Muscle layer of colon (tissue), 2 donors: Measurements from ENCODE around the gene POU6F1.
A peak's percentile ranks its signal among the peaks of the same experiment; 100 is the strongest.
"Not testable (repeated sequence)": the region's sequence is repeated elsewhere in the genome, so short reads cannot be mapped to it uniquely, and the experiment has no call there.

Source experiments
- H3K27ac ChIP-seq: one replicate; pipeline ENCODE4 v1.7.0; 2013; ENCODE audit warnings: low read depth, mild to moderate bottlenecking, low read length, moderate library complexity
- H3K27me3 ChIP-seq, 2 donors: one replicate each; pipeline ENCODE4 v1.7.0; 2013; ENCODE audit warnings: low read length in 2 of 2, mild to moderate bottlenecking in 2 of 2; ENCODE audit not compliant: insufficient read depth in 2 of 2, control insufficient read depth in 1 of 2
- H3K36me3 ChIP-seq: one replicate; pipeline ENCODE4 v1.7.0; 2013; ENCODE audit warnings: mild to moderate bottlenecking, low read length; ENCODE audit not compliant: insufficient read depth
- H3K4me1 ChIP-seq: one replicate; pipeline ENCODE4 v1.7.0; 2013; ENCODE audit warnings: mild to moderate bottlenecking, low read length; ENCODE audit not compliant: insufficient read depth
- H3K4me3 ChIP-seq, 2 donors: one replicate each; pipeline ENCODE4 v1.7.0; 2013; ENCODE audit warnings: low read length in 2 of 2, low read depth in 1 of 2, mild to moderate bottlenecking in 1 of 2, moderate library complexity in 1 of 2
- H3K9ac ChIP-seq: one replicate; pipeline ENCODE4 v1.7.0; 2013; ENCODE audit warnings: low read length
- H3K9me3 ChIP-seq: one replicate; pipeline ENCODE4 v1.7.0; 2013; ENCODE audit warnings: mild to moderate bottlenecking, low read length
- donor health status: abdominal sarcoma.
- donor health status: Adenocarcinoma of cecum.

Gene POU6F1, protein sequence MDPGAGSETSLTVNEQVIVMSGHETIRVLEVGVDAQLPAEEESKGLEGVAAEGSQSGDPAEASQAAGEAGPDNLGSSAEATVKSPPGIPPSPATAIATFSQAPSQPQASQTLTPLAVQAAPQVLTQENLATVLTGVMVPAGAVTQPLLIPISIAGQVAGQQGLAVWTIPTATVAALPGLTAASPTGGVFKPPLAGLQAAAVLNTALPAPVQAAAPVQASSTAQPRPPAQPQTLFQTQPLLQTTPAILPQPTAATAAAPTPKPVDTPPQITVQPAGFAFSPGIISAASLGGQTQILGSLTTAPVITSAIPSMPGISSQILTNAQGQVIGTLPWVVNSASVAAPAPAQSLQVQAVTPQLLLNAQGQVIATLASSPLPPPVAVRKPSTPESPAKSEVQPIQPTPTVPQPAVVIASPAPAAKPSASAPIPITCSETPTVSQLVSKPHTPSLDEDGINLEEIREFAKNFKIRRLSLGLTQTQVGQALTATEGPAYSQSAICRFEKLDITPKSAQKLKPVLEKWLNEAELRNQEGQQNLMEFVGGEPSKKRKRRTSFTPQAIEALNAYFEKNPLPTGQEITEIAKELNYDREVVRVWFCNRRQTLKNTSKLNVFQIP

DNA sequence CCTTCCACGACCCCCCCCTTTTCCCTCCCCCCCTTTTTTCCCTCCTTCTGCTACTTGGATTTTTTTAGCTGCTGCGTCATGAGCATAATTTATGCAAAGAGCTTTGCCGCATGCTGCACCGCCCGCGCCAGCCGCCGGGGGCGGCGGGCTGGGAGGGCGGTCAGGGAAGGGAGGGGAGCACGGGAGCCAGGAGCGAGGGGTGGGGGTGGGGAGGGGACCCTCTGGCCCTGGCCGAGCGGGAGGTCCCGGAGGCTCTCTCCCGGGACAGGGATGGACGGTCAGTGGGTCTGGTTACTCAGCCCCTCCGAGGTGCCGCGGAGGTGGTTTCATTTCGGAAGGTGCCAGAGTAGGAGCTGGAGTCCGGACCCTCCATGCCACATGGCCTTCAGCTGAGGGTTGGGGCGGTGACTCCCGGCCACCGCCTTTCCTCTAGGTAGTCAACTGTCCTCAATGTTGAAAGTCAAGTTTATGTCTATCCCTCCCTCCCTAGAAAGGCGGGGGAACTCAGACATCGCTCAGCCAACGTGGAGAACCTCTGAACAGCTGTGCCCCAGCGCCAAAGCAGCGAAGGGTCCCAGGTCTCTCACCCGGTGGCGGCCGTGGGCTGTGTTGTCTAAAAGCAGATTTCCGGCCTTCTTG, at the start of gene POU6F1:
Gene POU6F1, minus strand, starts transcription at position 95 of the 639 bp plus-strand sequence. CDS start 11,226 bp downstream, outside the sequence.
- Histone ChIP-seq H3K9me3 (no peaks in the 10 kb centered on the region), H3K36me3 (no peaks in the 10 kb centered on the region), H3K9ac (peak within 1 kb of the TSS; percentile 59), H3K27ac (peak within 1 kb of the TSS; percentile 90), H3K4me1 (peaks cover 17% of the 10 kb centered on the region), H3K27me3 (no peaks in the 10 kb centered on the region), H3K4me3 (peak within 1 kb of the TSS; percentile 79 to 99)

DNA sequence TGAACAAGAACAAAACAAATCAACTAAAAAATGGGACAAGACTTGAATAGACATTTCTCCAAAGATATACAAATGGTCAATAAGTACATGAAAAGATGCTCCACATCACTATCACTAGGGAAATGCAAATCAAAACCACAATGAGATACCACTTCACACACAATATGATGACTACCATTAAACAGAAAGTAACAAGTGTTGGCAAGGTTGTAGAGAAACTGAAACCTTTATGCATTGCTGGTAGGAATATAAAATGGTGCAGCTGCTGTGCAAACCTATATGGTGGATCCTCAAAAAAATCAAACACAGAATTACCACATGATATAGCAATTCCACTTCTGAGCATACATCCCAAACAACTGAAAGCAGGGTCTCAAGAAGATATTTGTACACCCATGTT, 47.2 kb upstream of the POU6F1 start:
- H3K27ac ChIP-seq: no peak overlapping the region
- H3K4me3 ChIP-seq: no peak overlapping the region
- H3K36me3 ChIP-seq: no peaks in the 10 kb centered on the region

GRCh38 chr12:51264297-51264696, 46.4 kb upstream of the POU6F1 start:
- no peak overlapping the region for H3K9ac ChIP-seq
- H3K27me3 ChIP-seq: no peaks in the 10 kb centered on the region
- no peaks in the 10 kb centered on the region for H3K9me3 ChIP-seq
- H3K4me3 ChIP-seq: no peak overlapping the region
- H3K36me3 ChIP-seq: no peaks in the 10 kb centered on the region
- H3K4me1 ChIP-seq: no peaks in the 10 kb centered on the region
- H3K27ac ChIP-seq: no peak overlapping the region

More for the DNA sequence above, 47.2 kb upstream of the POU6F1 start:
- Histone ChIP-seq H3K9me3 (no peaks in the 10 kb centered on the region), H3K9ac (no peak overlapping the region), H3K27me3 (no peaks in the 10 kb centered on the region), H3K4me1 (no peaks in the 10 kb centered on the region)

GRCh38 chr12:51263341-51263740, 45.5 kb upstream of the POU6F1 start:
- Histone ChIP-seq H3K27me3 (no peaks in the 10 kb centered on the region), H3K27ac (no peak overlapping the region), H3K4me1 (no peaks in the 10 kb centered on the region), H3K9me3 (no peaks in the 10 kb centered on the region), H3K36me3 (no peaks in the 10 kb centered on the region), H3K9ac (no peak overlapping the region), H3K4me3 (no peak overlapping the region)

DNA sequence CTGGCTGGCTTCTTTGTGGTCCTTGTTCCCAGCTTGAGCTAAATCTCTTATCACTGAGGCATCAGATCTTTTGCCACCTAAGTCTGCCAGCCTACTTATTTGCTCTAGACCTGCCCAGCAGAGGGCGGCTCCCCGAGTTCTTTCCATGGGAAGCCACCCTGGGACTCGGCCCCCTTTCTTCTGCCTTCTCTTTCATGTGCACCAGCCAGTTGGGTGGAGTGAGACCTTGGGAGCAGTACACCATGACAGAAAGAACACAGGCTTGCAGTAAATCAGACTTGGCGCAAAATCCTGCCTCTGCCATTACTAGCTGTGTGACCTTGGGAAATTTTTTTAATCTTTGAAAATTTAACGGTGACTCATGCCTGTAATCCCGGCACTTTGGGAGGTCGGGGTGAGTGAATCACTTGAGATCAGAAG, 44.9 kb upstream of the POU6F1 start:
- H3K9me3 ChIP-seq: no peaks in the 10 kb centered on the region
- H3K4me1 ChIP-seq: no peaks in the 10 kb centered on the region
- no peak overlapping the region for H3K4me3 ChIP-seq
- H3K36me3 ChIP-seq: no peaks in the 10 kb centered on the region
- no peak overlapping the region for H3K27ac ChIP-seq
- no peak overlapping the region for H3K9ac ChIP-seq
- H3K27me3 ChIP-seq: no peaks in the 10 kb centered on the region

DNA sequence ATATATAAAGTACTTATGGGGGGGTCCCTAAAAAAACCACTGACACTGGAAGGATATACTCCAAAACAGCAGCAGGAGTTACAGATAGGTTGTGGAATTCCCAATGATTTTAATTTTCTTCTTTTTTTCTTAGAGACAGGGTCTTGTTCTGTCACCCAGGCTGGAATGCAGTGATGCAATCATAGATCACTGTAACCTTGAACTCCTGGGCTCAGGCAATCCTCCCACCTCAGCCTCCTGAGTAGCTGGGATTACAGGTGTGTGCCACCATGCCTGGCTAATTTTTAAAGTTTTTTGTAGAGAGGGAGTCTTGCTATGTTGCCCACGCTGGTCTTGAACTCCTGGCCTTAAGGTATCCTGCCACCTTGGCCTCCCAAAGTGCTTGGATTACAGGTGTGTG, 41.7 kb upstream of the POU6F1 start:
- not testable (repeated sequence) for H3K9me3 ChIP-seq, H3K36me3 ChIP-seq, H3K4me1 ChIP-seq, H3K27me3 ChIP-seq, H3K4me3 ChIP-seq, H3K27ac ChIP-seq, H3K9ac ChIP-seq

DNA sequence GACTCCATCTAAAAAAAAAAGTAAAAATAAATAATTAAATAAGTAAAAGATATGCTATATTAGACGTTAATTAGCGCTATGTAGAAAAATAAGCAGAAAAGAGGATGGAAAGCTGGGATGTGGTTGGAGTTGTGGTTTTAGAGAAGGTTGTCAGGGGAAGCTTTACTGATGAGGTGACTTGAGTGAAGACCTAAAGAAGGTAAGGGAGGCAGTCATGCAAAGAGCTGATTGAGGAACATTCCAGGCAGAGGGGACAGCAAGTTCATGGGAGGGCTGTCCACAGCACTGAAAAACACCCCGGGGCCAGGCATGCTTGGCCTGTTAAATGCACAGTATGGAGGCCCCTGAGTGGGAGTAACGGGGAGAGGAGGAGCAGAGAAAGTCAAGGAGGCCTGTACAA, 36.7 kb upstream of the POU6F1 start:
- H3K9ac ChIP-seq: no peak overlapping the region
- H3K36me3 ChIP-seq: no peaks in the 10 kb centered on the region

DNA sequence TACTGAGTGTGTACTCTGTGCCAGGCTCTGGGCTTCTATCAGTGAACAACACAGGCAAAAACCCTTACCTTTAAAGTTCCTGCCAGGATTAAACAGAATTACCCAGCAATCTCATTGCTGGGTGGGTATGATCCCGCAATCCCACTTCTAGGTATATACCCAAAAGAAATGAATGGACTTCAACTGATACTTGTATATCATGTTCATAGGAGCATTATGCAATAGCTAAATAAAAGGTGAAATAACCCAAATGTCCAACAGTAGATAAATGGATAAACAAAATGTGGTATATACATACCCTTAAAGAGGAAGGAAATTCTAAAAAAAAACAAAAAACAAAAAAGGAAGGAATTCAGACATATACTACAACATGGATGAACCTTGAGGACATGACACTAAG, 35.4 kb upstream of the POU6F1 start:
- H3K9ac ChIP-seq: no peak overlapping the region
- H3K4me1 ChIP-seq: no peaks in the 10 kb centered on the region
- H3K9me3 ChIP-seq: no peaks in the 10 kb centered on the region
- H3K27me3 ChIP-seq: no peaks in the 10 kb centered on the region
- H3K36me3 ChIP-seq: no peaks in the 10 kb centered on the region
- no peak overlapping the region for H3K27ac ChIP-seq
- no peak overlapping the region for H3K4me3 ChIP-seq

More for the DNA sequence above, 36.7 kb upstream of the POU6F1 start:
- no peaks in the 10 kb centered on the region for H3K4me1 ChIP-seq
- H3K4me3 ChIP-seq: no peak overlapping the region
- no peaks in the 10 kb centered on the region for H3K9me3 ChIP-seq
- H3K27me3 ChIP-seq: no peaks in the 10 kb centered on the region
- no peak overlapping the region for H3K27ac ChIP-seq

DNA sequence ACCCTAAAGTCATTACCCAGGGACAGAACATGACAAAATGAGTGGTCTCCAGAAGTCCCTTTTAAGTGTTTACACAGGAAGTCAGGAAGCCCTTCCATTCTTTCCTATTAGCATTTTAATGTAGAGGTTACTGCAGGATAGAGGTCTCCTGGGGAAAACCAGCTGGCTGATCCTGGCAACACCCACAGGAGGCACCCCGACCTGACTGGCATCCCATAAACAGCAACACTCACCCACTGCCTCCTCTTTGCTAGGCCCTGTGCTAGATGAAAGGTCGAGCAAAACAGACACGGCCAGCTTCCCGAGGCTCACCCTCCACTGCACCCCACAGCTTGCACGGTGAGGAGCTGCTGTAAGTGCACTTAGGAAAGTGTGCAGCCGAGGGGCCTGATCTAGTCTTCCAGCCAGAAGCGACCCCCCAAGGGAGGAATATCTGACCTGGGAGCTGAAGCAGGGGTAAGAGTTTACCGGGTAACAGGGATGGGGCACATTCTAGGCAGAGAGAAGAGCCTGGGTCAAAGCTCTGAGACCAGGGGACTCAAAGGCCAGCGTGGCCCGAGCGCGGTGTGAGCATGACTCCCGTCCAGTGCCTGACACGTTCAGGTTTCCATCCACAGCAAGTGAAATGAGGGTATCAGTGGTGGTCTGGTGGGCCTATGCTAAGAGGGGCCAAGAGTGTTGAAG, 29.8 kb upstream of the POU6F1 start:
- Histone ChIP-seq H3K27me3 (no peaks in the 10 kb centered on the region), H3K36me3 (peaks cover 18% of the 10 kb centered on the region), H3K4me3 (no peak overlapping the region), H3K9ac (no peak overlapping the region), H3K27ac (no peak overlapping the region), H3K9me3 (no peaks in the 10 kb centered on the region), H3K4me1 (peaks cover 5% of the 10 kb centered on the region)

GRCh38 chr12:51246254-51246853, 28.5 kb upstream of the POU6F1 start:
- peaks cover 5% of the 10 kb centered on the region for H3K4me1 ChIP-seq
- no peak overlapping the region for H3K27ac ChIP-seq
- H3K27me3 ChIP-seq: no peaks in the 10 kb centered on the region
- H3K9ac ChIP-seq: no peak overlapping the region
- peaks cover 29% of the 10 kb centered on the region for H3K36me3 ChIP-seq
- no peak overlapping the region for H3K4me3 ChIP-seq
- H3K9me3 ChIP-seq: no peaks in the 10 kb centered on the region
